Stimulated activated CD4-positive, alpha-beta T cell treated with anti-CD3 and anti-CD28 coated beads, TNF-alpha, amount 100 ng/mL, for 4 hours (primary cell): ENCODE results near the gene ARL5C.
"Not testable (repeated sequence)": the region's sequence is repeated elsewhere in the genome, so short reads cannot be mapped to it uniquely, and the experiment has no call there.

Experiments used
- DNase-seq, 3 experiments: peaks; one replicate each; pipeline ENCODE4 v3.0.0-alpha.2; 2020; ENCODE audit warnings: low read depth in 3 of 3

Gene ARL5C

GRCh38 chr17:39141294-39141693, 24.7 kb downstream of the ARL5C start:
- no peak for DNase-seq

GRCh38 chr17:39139561-39139960, 26.4 kb downstream of the ARL5C start:
- no peak for DNase-seq

- no peak for DNase-seq
Measured at GRCh38 chr17:39139161-39139511, 26.8 kb downstream of the ARL5C start.

- no peak for DNase-seq
Measured at GRCh38 chr17:39138431-39139160, 27.4 kb downstream of the ARL5C start.

GRCh38 chr17:39134878-39135277, 31.1 kb downstream of the ARL5C start:
- no peak for DNase-seq

- no peak for DNase-seq
Measured at GRCh38 chr17:39132192-39132610, 33.8 kb downstream of the ARL5C start.

- DNase-seq: no peak
Measured at GRCh38 chr17:39131616-39132015, 34.3 kb downstream of the ARL5C start.

- no peak for DNase-seq
Measured at GRCh38 chr17:39130205-39130604, 35.8 kb downstream of the ARL5C start.

- DNase-seq: not testable (repeated sequence)
Measured at GRCh38 chr17:39129544-39129943, 36.4 kb downstream of the ARL5C start.

GRCh38 chr17:39126436-39126835, 39.5 kb downstream of the ARL5C start:
- DNase-seq: no peak

GRCh38 chr17:39125143-39125875, 40.7 kb downstream of the ARL5C start:
- DNase-seq: no peak

- DNase-seq: no peak
Measured at GRCh38 chr17:39123627-39124026, 42.3 kb downstream of the ARL5C start.

- no peak for DNase-seq
Measured at GRCh38 chr17:39122991-39123390, 43.0 kb downstream of the ARL5C start.

GRCh38 chr17:39121919-39122318, 44.0 kb downstream of the ARL5C start:
- not testable (repeated sequence) for DNase-seq

- DNase-seq: no peak
Measured at GRCh38 chr17:39118674-39119419, 47.1 kb downstream of the ARL5C start.

- no peak for DNase-seq
Measured at GRCh38 chr17:39116224-39116623, 49.7 kb downstream of the ARL5C start.

- DNase-seq: no peak
Measured at GRCh38 chr17:39115135-39115534, 50.8 kb downstream of the ARL5C start.

GRCh38 chr17:39114723-39115122, 51.2 kb downstream of the ARL5C start:
- DNase-seq: no peak

- DNase-seq: no peak
Measured at GRCh38 chr17:39113871-39114270, 52.1 kb downstream of the ARL5C start.

- DNase-seq: no peak
Measured at GRCh38 chr17:39110435-39111136, 55.4 kb downstream of the ARL5C start.

GRCh38 chr17:39108461-39109375, 57.2 kb downstream of the ARL5C start:
- no peak for DNase-seq
